ENCODE data around the gene PHACTR2.
"Not testable (repeated sequence)": the region's sequence is repeated elsewhere in the genome, so short reads cannot be mapped to it uniquely, and the experiment has no call there.

PHACTR2 gene

DNA sequence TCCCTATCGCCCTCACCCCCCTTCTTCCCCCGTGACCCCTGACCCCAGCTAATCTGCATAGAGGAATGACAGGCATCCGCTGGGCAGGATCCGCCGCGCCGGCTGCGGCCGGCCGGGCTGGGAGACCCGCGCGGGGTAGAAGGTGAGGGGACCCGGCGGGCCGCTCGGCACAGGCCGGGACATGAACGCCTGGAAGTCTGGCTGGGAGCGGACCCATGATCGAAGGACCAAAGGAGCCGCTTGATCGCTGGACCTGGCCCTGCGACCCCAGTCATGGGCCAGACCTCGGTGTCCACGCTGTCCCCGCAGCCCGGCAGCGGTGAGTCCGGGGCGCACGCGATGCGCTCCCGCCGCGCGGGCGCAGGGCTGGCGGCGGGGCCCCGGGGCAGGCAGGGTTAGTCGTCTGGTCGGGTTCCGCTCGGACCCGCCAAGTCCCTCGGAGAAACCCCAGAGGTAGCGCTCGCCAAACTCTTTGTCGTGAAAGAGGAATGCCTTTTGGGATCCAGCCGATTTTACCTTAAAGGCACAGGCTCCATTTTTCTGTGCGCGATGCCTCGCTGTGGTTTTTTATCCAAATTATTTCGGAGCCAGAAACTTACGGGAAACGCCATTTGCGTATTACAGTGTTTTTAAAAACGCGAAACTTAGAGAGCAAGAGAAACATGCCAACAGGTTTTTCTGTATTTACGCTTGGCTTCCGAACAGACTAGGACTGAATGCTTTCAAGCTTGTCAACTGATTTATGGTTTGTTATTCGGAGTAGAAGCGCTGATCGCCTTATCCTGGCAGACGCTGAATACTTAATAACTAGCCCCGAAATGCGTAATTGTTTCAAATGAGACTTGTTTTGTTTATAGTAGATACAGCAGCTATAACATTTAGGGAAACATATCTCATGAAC is at the start of gene PHACTR2:
PHACTR2 (plus strand) TSS at position 75 of the 901 bp plus-strand sequence; CDS start at position 274, 199 bp downstream.
- TF ChIP-seq CTCF (IDR thresholded peaks at IDR 0.05): no peak
- no peak for TF ChIP-seq ZFX (IDR thresholded peaks at IDR 0.05; ENCODE audit: borderline replicate concordance)
- H3K27ac ChIP-seq: no peak within 1 kb of the TSS

DNA sequence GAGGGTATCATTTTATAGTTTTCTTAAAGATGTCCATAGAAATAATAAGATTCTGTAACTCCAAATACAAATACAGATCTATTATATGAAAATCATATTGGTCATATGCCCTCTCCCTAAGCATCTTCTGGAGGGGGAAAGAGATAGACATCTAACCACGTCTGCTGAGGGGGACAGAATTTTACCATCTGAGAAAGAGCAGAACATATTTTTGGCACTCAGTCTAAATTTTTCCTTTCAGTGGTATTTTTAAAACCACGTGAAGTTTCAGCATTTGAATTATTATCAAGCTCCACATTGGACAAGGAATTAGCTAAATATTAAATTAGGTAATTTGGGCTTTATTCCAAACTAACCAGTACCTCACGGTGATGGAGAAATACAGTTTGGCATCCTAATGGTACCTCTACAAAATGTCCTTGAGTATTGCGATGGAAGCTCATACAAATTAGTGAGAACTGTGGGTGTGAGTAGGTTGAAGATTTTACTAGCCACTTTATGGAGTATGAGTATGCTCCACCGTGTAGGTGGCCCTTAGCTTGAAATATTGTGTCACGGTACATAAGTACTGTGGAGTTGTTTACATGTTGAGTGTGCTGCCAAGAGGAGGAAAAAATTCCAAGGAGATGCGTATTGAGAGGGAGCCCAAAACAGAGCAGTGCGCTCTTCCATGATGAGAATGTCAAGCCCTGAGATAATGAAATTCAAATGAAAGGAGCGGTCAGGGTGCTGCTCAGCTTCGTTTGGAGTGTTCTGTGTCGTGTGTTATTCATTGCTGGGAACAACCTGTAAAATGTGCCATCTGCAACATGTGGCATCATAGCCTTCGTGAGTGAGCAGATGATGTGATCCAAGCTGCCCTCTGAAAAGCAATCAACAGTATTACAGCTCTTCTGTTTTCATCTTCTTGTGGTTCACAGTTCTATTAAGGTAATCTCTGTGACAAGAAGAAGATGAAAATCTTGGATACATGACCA is 48.4 kb upstream of the PHACTR2 start:
- no peak overlapping the region for H3K27ac ChIP-seq

DNA sequence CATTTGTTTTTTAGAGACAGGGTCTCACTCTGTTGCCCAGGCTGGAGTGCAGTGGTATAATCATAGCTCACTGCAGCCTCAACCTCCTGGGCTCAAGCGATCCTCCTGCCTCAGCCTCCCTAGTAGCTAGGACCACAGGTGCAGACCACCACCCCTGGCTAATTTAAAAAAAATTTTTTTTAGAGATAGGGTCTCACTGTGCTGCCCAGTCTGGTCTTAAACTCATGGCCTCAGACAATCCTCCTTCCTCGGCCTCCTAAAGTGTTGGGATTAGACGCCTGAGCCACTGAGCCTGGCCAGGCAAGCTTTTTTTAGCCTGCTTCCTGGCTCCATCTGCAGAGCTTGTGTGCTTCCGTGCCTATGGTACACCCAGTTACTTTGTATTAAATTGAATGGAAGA is 46.6 kb upstream of the PHACTR2 start:
- H3K27ac ChIP-seq: not testable (repeated sequence)

More for the DNA sequence above, 48.4 kb upstream of the PHACTR2 start:
- TF ChIP-seq ZFX (IDR thresholded peaks at IDR 0.05; ENCODE audit: borderline replicate concordance): no peak
- no peak for TF ChIP-seq CTCF (IDR thresholded peaks at IDR 0.05)

DNA sequence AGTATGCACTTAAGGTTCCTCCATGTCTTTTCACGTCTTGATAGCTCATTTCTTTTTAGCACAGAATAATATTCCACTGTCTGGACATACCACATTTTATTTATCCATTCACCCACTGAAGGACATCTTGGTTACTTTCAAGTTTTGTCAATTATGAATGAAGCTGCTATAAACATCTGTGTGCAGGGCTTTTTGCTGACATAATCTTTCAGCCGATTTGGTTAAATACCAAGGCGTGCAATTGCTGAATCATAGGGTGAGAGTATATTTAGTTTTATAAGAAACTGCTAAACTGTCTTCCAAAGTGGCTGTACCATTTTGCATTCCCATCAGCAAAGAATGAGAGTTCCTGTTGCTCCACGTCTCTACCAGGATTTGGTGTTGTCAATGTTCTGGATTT is 44.9 kb upstream of the PHACTR2 start:
- H3K27ac ChIP-seq: no peak overlapping the region
- TF ChIP-seq ZFX (IDR thresholded peaks at IDR 0.05; ENCODE audit: borderline replicate concordance) (no peak), CTCF (IDR thresholded peaks at IDR 0.05) (no peak)

DNA sequence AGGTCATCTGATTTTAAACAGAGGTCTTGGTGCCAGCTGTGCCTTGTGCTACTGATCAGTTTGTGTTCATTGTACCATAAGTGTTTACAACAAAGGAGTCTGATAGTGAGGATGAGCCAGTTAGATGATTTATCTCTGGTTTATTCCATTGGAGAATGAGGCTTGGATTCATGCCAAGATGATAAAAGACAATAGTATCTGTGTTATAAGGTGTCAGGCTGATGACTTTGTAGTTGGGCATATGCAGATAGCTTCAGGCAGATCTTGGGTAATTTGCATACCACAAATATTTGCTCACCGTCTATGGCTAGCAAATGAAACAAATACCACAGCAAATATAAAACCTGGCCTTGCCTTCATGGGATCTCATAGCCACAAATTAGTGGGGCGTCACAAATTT is 43.3 kb upstream of the PHACTR2 start:
- TF ChIP-seq CTCF (IDR thresholded peaks at IDR 0.05) (no peak), ZFX (IDR thresholded peaks at IDR 0.05; ENCODE audit: borderline replicate concordance) (no peak)

GRCh38 chr6:143637691-143638090 is 40.1 kb upstream of the PHACTR2 start:
- H3K27ac ChIP-seq: no peak overlapping the region
- no peak for TF ChIP-seq ZFX (IDR thresholded peaks at IDR 0.05; ENCODE audit: borderline replicate concordance)
- TF ChIP-seq CTCF (IDR thresholded peaks at IDR 0.05): no peak

More for the DNA sequence above, 43.3 kb upstream of the PHACTR2 start:
- H3K27ac ChIP-seq: no peak overlapping the region

DNA sequence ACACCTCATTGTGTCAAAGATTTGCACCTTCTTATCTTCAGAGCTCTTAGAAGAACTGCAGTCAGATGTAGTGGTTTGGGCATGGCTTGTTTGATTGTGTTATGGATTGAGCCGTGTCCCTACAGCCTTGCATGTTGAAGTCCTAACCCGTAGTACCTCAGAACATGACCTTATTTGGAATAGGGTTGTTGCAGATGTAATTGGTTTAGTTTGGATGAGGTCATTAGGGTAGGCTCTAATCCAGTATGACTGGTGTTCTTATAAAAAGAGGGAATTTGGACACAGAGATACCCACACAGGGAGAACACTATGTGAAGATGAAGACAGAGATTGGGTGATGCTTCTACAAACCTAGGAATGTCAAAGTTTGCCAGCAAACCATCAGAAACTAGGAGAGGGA is 35.4 kb upstream of the PHACTR2 start:
- H3K27ac ChIP-seq: no peak overlapping the region
- no peak for TF ChIP-seq ZFX (IDR thresholded peaks at IDR 0.05; ENCODE audit: borderline replicate concordance)
- TF ChIP-seq CTCF (IDR thresholded peaks at IDR 0.05): no peak

Data from 22Rv1 (cell line).